Neutrophil (primary cell): ENCODE results near the gene WAC.

Experiments used
- H3K27ac ChIP-seq: fragments of 200-600 bp; sonication (generic); 2 replicates; pipeline ENCODE4 v1.5.1; 2016; ENCODE audit warnings: mild to moderate bottlenecking, moderate library complexity
- H3K27me3 ChIP-seq: fragments of 200-600 bp; sonication (generic); 2 replicates; pipeline ENCODE4 v1.6.0; 2016; ENCODE audit warnings: mild to moderate bottlenecking
- H3K36me3 ChIP-seq: fragments of 200-600 bp; sonication (generic); 2 replicates; pipeline ENCODE4 v1.5.1; 2017
- H3K4me1 ChIP-seq, 2 experiments: fragments of 200-600 bp in 1 of 2; sonication (generic) in 1 of 2; 1 replicate in 1 of 2; 2 replicates in 1 of 2; pipeline versions ENCODE4 v1.5.1 to v1.6.1; 2013 to 2016; ENCODE audit warnings: low read depth in 1 of 2, low read length in 1 of 2, mild to moderate bottlenecking in 1 of 2, moderate library complexity in 1 of 2; ENCODE audit not compliant: control insufficient read depth in 1 of 2, insufficient read depth in 1 of 2
- H3K4me3 ChIP-seq, 2 experiments: fragments of 200-600 bp in 1 of 2; sonication (generic) in 1 of 2; 1 replicate in 1 of 2; 2 replicates in 1 of 2; pipeline ENCODE4 v1.5.1; 2013 to 2016; ENCODE audit warnings: low read depth in 1 of 2, low read length in 1 of 2, mild to moderate bottlenecking in 1 of 2, moderate library complexity in 1 of 2
- H3K9me3 ChIP-seq: fragments of 200-600 bp; sonication (generic); 2 replicates; pipeline ENCODE4 v1.5.1; 2016
- TF ChIP-seq, protein P1 (sequence below): fragments of 200-600 bp; sonication (generic); IDR thresholded peaks from 2 replicates; pipeline ENCODE4 v1.5.1; 2016; ENCODE audit warnings: antibody characterized with exemption

The WAC gene

GRCh38 chr10:28624351-28624750 is 91.4 kb downstream of the WAC start:
- peaks cover 6% of the 10 kb centered on the region for H3K27me3 ChIP-seq
- no peak overlapping the region for H3K4me3 ChIP-seq
- H3K9me3 ChIP-seq, result no peaks in the 10 kb centered on the region
- no peak overlapping the region for H3K27ac ChIP-seq
- peaks cover 5% of the 10 kb centered on the region for H3K36me3 ChIP-seq
- peaks cover 23 to 32% of the 10 kb centered on the region in 2 experiments for H3K4me1 ChIP-seq
- TF ChIP-seq, protein P1, sequence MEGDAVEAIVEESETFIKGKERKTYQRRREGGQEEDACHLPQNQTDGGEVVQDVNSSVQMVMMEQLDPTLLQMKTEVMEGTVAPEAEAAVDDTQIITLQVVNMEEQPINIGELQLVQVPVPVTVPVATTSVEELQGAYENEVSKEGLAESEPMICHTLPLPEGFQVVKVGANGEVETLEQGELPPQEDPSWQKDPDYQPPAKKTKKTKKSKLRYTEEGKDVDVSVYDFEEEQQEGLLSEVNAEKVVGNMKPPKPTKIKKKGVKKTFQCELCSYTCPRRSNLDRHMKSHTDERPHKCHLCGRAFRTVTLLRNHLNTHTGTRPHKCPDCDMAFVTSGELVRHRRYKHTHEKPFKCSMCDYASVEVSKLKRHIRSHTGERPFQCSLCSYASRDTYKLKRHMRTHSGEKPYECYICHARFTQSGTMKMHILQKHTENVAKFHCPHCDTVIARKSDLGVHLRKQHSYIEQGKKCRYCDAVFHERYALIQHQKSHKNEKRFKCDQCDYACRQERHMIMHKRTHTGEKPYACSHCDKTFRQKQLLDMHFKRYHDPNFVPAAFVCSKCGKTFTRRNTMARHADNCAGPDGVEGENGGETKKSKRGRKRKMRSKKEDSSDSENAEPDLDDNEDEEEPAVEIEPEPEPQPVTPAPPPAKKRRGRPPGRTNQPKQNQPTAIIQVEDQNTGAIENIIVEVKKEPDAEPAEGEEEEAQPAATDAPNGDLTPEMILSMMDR, result no peak

DNA sequence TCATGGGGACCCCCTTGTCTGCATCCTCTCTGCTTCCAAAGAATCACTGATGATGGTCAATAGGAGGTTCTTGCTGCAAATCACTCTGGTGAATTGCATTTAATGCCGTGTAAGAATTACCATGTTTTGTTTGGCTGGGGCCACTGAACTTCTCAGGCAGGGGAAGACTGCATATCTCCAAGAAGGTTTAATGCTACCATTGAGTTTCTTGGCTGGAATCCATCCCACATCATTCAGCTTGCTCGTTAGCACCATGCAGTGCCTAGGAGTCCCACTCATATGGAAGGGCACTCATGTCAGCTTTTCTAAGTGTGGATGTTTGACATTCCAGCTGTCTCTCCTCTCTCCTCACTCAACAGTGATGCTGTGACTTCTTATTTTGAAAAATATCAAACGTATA is 94.2 kb downstream of the WAC start:
- Histone ChIP-seq H3K4me1 (peaks cover 0 to 6% of the 10 kb centered on the region in 2 experiments), H3K27ac (no peak overlapping the region), H3K4me3 (no peak overlapping the region), H3K27me3 (peaks cover 22% of the 10 kb centered on the region), H3K36me3 (peaks cover under 1% of the 10 kb centered on the region), H3K9me3 (no peaks in the 10 kb centered on the region)
- TF ChIP-seq, protein P1, result no peak

DNA sequence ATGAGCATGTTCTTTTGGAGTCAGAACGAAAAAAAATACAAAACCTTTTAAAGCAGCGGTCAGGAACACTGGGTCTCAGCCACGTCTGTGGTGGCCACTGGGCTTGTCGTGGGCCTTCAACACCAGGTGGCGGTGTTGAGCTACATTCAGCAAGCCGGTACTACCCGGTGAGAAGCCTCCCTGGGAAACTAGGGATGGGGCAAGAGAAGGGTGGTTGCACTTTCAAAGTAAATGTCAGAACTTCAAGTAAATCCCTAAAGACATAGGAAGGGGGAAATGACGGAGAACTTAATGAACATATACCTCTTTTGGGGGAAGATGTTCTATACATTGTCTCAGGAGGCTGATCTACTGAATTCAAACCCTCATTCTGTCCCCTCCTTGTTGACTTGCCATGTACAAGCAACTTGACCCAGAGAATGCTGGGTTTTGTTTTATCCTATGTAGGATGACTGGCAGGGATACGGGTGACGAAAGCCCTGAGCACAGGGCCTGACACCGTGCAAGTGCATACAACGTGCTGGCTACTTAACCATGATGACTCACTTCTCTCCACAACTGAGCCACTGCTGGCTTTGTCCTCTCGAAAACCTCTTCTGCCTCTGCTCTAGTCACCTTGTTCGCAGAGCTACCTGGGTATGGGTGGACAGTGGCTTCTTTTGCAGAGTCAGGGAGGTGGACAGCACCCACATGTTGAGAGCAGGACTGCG is 95.4 kb downstream of the WAC start:
- Histone ChIP-seq H3K4me3 (no peak overlapping the region), H3K9me3 (no peaks in the 10 kb centered on the region), H3K36me3 (no peaks in the 10 kb centered on the region), H3K27me3 (peaks cover 22% of the 10 kb centered on the region), H3K27ac (no peak overlapping the region), H3K4me1 (peaks cover 0 to 6% of the 10 kb centered on the region in 2 experiments)
- TF ChIP-seq, protein P1, result peak; percentile 73

GRCh38 chr10:28631896-28632583 is 99.1 kb downstream of the WAC start:
- peaks cover 27% of the 10 kb centered on the region for H3K27me3 ChIP-seq
- no peaks in the 10 kb centered on the region for H3K9me3 ChIP-seq
- H3K4me1 ChIP-seq, result peaks cover 0 to 6% of the 10 kb centered on the region in 2 experiments
- H3K4me3 ChIP-seq, result no peak overlapping the region
- no peaks in the 10 kb centered on the region for H3K36me3 ChIP-seq
- H3K27ac ChIP-seq, result no peak overlapping the region
- TF ChIP-seq, protein P1, result no peak

DNA sequence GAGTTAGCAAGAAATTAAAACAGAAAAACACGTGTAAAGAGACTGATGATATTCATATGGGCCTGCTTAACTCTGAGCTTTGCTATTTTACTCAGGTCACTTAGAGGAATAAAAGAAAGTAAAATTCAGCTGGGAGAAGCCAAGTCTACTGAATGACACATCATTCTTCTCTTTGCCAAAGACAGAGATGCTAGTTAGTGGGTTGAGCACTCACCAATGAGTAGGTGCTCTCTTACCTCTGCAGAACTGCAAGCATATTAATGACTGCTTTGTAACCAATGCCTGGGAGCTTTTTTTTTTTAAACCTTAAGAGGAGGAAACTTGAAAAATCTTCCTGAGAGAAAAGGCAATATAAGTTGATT is 99.6 kb downstream of the WAC start:
- H3K9me3 ChIP-seq, result no peaks in the 10 kb centered on the region
- peaks cover 0 to 6% of the 10 kb centered on the region in 2 experiments for H3K4me1 ChIP-seq
- no peaks in the 10 kb centered on the region for H3K36me3 ChIP-seq
- peaks cover 27% of the 10 kb centered on the region for H3K27me3 ChIP-seq
- no peak overlapping the region for H3K27ac ChIP-seq
- H3K4me3 ChIP-seq, result no peak overlapping the region
- TF ChIP-seq, protein P1, result no peak
